ENCODE results near the gene MXI1. TPM values are rescaled to one million over a fixed set of nuclear protein-coding genes. Genes with fewer than 3 reads are reported as not detected.
A peak's percentile ranks its signal among the peaks of the same experiment; 100 is the strongest.

MXI1 gene
- total and polyA plus RNA-seq, 4 donors: 9.6 to 52.0 (median 14.2) TPM

DNA sequence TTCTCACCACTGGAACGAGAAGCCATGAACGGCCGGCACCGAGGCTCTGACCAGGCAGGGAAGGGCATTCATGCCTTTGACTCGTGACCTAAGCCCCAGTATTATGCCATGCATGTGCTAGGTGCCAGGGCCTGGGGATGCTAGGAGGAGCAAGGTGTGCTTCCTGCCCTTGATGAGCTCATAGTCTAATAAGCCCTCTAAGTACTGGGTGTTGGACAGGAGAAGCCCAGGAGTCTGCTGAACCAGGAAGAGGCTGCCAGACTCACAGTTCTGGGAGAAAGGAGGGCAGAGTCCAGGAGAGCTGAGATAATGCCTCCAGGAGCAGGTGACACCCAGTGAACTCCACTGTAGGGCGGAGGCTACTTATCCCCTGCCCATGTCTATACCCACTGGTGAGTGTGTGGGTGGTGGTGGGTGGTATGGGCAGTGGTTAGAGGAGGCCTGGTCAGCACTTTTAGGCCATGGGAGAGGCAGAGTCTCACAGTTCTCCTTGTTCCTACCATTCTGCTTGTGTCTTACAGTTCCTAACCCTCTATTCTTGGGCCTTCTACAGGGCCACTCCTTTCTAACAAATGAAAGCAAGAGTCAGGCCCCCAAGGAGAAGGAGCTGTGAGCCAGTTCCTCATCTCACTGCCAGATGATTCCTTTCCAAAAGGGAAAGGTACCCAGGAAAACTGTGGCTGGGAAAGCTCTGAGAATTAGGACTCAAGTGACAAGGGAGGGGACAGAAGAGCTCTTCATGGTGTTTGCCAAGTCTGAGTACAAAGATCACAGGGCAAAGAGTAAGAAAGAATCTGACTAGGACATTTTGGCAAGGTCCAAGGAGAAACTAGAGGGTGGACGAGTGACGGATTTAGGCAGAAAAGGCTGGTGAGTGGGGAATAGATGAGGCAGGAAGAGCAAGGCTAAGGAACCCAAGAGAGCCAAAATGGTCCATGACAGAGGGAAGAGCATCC is 3.6 kb upstream of the MXI1 start:
- Histone ChIP-seq H3K4me3 (ENCODE audit: low read depth in 1 of 3, low read length in 3 of 3) (no peak overlapping the region), H3K27me3 (ENCODE audit: control insufficient read depth in 4 of 4, insufficient read depth in 4 of 4, low read length in 3 of 4) (no peaks in the 10 kb centered on the region), H3K36me3 (ENCODE audit: control insufficient read depth in 4 of 4, insufficient read depth in 3 of 4, low read depth in 1 of 4, low read length in 3 of 4) (no peaks in the 10 kb centered on the region), H3K27ac (ENCODE audit: low read depth in 1 of 2, low read length in 2 of 2) (no peak overlapping the region), H3K9me3 (ENCODE audit: control insufficient read depth in 4 of 4, low read length in 3 of 4) (no peaks in the 10 kb centered on the region), H3K9ac (ENCODE audit: low read depth in 1 of 2, low read length in 2 of 2) (no peak overlapping the region), H3K4me1 (ENCODE audit: control insufficient read depth in 4 of 4, insufficient read depth in 4 of 4, low read length in 3 of 4) (peaks cover 2 to 24% (median 10%) of the 10 kb centered on the region in 4 donors)
- WGBS: 73% methylated on average over 8 of the region's 8 CpGs
- DNase-seq (ENCODE audit: low spot score): no peak
- no peak for TF ChIP-seq RXRA (IDR thresholded peaks at IDR 0.05)

GRCh38 chr10:110205051-110205675 is 2.2 kb upstream of the MXI1 start:
- H3K4me3 ChIP-seq (ENCODE audit: low read depth in 1 of 3, low read length in 3 of 3): no peak overlapping the region
- no peaks in the 10 kb centered on the region for H3K27me3 ChIP-seq (ENCODE audit: control insufficient read depth in 4 of 4, insufficient read depth in 4 of 4, low read length in 3 of 4)
- no peak overlapping the region for H3K9ac ChIP-seq (ENCODE audit: low read depth in 1 of 2, low read length in 2 of 2)
- H3K27ac ChIP-seq (ENCODE audit: low read depth in 1 of 2, low read length in 2 of 2): no peak overlapping the region
- 72% methylated on average over 12 of the region's 12 CpGs for WGBS
- no peaks in the 10 kb centered on the region for H3K9me3 ChIP-seq (ENCODE audit: control insufficient read depth in 4 of 4, low read length in 3 of 4)
- no peak for DNase-seq (ENCODE audit: low spot score)
- TF ChIP-seq FOXA1 (IDR thresholded peaks at IDR 0.05) (no peak), SP1 (IDR thresholded peaks at IDR 0.05) (no peak), RXRA (IDR thresholded peaks at IDR 0.05) (no peak), REST (IDR thresholded peaks at IDR 0.05) (no peak), FOXA2 (IDR thresholded peaks at IDR 0.05) (no peak)
- H3K4me1 ChIP-seq (ENCODE audit: control insufficient read depth in 4 of 4, insufficient read depth in 4 of 4, low read length in 3 of 4): peaks cover 2 to 30% (median 14%) of the 10 kb centered on the region in 4 donors
- no peaks in the 10 kb centered on the region for H3K36me3 ChIP-seq (ENCODE audit: control insufficient read depth in 4 of 4, insufficient read depth in 3 of 4, low read depth in 1 of 4, low read length in 3 of 4)

GRCh38 chr10:110207805-110208613 is 604 bp downstream of the MXI1 start:
- Histone ChIP-seq H3K9me3 (ENCODE audit: control insufficient read depth in 4 of 4, low read length in 3 of 4) (no peaks in the 10 kb centered on the region), H3K27me3 (ENCODE audit: control insufficient read depth in 4 of 4, insufficient read depth in 4 of 4, low read length in 3 of 4) (no peaks in the 10 kb centered on the region), H3K36me3 (ENCODE audit: control insufficient read depth in 4 of 4, insufficient read depth in 3 of 4, low read depth in 1 of 4, low read length in 3 of 4) (no peaks in the 10 kb centered on the region), H3K4me3 (ENCODE audit: low read depth in 1 of 3, low read length in 3 of 3) (peak overlapping the region; percentile 39 to 73 (median 64)), H3K9ac (ENCODE audit: low read depth in 1 of 2, low read length in 2 of 2) (peak overlapping the region in 1 of 2 donors; percentile 42), H3K4me1 (ENCODE audit: control insufficient read depth in 4 of 4, insufficient read depth in 4 of 4, low read length in 3 of 4) (peaks cover 2 to 41% (median 21%) of the 10 kb centered on the region in 4 donors), H3K27ac (ENCODE audit: low read depth in 1 of 2, low read length in 2 of 2) (peak overlapping the region in 1 of 2 donors; percentile 48)
- DNase-seq (ENCODE audit: low spot score): no peak
- WGBS: under 1% methylated on average over 57 of the region's 57 CpGs
- TF ChIP-seq, protein P1, sequence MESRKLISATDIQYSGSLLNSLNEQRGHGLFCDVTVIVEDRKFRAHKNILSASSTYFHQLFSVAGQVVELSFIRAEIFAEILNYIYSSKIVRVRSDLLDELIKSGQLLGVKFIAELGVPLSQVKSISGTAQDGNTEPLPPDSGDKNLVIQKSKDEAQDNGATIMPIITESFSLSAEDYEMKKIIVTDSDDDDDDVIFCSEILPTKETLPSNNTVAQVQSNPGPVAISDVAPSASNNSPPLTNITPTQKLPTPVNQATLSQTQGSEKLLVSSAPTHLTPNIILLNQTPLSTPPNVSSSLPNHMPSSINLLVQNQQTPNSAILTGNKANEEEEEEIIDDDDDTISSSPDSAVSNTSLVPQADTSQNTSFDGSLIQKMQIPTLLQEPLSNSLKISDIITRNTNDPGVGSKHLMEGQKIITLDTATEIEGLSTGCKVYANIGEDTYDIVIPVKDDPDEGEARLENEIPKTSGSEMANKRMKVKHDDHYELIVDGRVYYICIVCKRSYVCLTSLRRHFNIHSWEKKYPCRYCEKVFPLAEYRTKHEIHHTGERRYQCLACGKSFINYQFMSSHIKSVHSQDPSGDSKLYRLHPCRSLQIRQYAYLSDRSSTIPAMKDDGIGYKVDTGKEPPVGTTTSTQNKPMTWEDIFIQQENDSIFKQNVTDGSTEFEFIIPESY (IDR thresholded peaks at IDR 0.05): no peak
- TF ChIP-seq FOXA1 (IDR thresholded peaks at IDR 0.05): no peak
- no peak for TF ChIP-seq CTCF (IDR thresholded peaks at IDR 0.05; ENCODE audit: low read depth, low read length, missing input control)
- TF ChIP-seq GABPA (IDR thresholded peaks at IDR 0.05 in 1 of 2, conservative IDR thresholded peaks at IDR 0.05 in 1 of 2): no peak
- no peak for TF ChIP-seq REST (IDR thresholded peaks at IDR 0.05)
- TF ChIP-seq FOXA2 (IDR thresholded peaks at IDR 0.05): no peak
- TF ChIP-seq RXRA (IDR thresholded peaks at IDR 0.05): no peak
- no peak for TF ChIP-seq RAD21 (IDR thresholded peaks at IDR 0.05)
- TF ChIP-seq JUND (IDR thresholded peaks at IDR 0.05): no peak
- no peak for TF ChIP-seq SP1 (IDR thresholded peaks at IDR 0.05)
- TF ChIP-seq EGR1 (IDR thresholded peaks at IDR 0.05; ENCODE audit: low read depth in 2 of 2): no peak
